Measurements from ENCODE around the gene NRXN3. TPM values are rescaled to one million over a fixed set of nuclear protein-coding genes. Genes with fewer than 3 reads are reported as not detected.

Gene NRXN3
- total RNA-seq, 1 donor from 2014 or later: 1.0 TPM

DNA sequence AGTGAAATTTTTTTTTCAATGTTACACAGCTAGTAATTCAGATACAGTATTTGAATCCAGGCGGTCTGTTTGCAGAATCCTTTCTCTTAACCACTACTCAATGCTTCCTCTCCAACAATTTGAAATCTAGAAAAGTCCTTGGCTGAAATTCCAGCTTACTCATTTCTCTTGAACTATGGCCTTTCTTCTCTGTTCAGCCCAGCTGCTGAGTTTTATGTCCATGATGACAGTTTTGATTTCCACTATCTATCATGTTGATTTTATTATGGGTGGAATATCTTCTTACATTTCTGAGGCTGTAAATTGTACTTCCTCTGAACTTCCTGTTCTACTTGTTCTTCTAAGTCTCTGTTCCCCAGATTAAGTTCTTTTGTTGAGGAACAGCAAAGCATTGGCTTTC, 1725.8 kb downstream of the NRXN3 start:
- no peak for DNase-seq
- intact Hi-C loops (cut with micrococcal nuclease): no loop called here
- peak; percentile 25 for ATAC-seq

DNA sequence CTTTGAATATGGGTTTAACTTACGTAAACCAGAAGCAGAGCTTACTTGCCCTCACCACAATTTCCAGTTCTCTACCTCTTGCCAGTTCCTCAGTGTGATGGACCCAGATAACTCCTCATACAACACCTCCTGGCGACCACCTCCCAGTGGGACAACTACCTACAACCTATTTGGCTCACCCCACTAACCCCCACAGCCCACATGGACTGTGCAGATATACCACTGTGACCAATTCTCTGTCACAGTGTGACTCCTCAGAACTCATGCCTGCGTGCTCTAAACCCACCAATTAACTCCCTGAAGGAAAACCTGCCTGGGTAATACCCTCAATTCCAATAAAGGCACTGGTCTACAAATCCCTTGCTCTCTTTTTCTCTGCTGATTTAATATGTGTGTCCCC, 1729.4 kb downstream of the NRXN3 start:
- ATAC-seq: no peak
- intact Hi-C loops (cut with micrococcal nuclease): no loop called here

DNA sequence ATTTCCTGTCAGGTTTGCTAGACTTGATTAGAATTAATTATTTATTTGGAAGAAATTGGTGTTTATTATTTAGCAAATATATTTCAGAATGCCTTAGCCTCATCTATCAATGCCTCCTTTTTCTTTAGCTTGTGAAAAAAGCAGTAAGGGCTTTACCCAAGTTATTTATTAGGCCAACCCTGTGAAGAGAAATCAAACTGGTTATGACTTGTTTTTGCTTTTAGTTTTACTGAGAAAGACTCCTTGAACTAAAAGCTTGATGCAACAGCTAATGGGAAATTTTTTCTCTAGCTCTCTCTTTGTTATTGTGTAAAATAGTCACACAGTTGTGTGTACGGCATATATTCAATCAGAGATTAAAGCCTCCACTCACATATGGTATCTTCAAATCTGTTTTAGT, 1734.3 kb downstream of the NRXN3 start:
- intact Hi-C loops (cut with micrococcal nuclease): no loop called here
- DNase-seq: no peak

More for the DNA sequence above, 1729.4 kb downstream of the NRXN3 start:
- DNase-seq: no peak

DNA sequence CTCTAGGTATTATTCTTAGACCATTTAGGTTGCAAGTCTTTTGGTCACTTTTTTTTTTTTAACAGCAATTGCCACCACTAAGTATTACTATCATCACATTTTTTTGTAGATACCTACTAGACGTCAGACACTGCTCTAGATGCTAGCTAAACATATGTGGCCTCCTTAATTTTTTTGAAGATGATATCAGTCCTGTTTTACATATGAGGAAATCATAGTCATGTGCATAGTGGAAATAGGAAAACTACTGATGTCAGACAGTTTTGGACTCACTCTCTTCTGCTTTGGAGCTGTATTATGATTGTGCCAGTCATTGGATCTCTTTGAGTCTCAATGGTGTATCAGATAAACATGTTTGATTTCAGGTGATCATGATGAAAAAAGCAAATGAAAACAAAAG, 1736.8 kb downstream of the NRXN3 start:
- intact Hi-C loops (cut with micrococcal nuclease): no loop called here
- ATAC-seq: no peak
- no peak for DNase-seq

More for the DNA sequence above, 1734.3 kb downstream of the NRXN3 start:
- ATAC-seq: no peak

DNA sequence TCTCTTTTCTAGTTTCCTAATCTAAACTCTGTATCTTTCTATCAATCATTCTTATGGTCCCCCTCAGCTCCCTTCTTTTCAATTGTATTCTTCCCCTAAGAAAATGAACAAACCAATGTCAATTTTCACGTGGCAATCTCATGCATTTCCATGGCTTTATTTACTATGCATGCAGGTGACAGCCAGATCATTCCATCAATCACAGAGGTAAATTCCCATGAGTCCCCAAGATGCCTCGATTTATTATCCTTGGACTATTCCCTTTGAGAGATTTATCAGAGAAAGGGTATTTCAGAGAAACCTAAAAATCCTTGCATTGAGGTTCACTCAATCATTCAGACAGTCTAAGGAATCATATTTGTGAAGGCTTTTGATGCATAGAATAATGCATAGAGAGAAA, 1739.9 kb downstream of the NRXN3 start:
- no peak for DNase-seq
- no peak for ATAC-seq
- intact Hi-C loops (cut with micrococcal nuclease): no loop called here

DNA sequence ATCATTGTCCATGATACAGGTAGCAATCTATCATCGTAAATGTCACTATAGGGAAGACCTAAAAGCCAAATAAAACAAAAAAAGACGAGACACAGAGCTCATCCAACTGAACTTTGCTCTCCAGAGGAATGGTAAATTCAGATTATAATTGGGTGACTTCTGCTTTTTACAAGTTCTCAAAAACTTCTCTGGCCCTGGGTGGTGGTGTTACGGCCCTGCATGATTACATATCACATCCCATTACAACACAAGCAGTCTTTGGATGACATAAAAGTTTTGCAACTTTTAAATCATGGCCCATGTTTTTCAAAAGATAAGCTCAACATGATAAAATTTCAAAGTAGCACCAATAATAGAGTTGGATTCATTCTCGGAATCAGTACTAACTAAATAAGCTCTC, 1741.6 kb downstream of the NRXN3 start:
- intact Hi-C loops (cut with micrococcal nuclease): no loop called here
- peak; percentile 47 for ATAC-seq
- no peak for DNase-seq

DNA sequence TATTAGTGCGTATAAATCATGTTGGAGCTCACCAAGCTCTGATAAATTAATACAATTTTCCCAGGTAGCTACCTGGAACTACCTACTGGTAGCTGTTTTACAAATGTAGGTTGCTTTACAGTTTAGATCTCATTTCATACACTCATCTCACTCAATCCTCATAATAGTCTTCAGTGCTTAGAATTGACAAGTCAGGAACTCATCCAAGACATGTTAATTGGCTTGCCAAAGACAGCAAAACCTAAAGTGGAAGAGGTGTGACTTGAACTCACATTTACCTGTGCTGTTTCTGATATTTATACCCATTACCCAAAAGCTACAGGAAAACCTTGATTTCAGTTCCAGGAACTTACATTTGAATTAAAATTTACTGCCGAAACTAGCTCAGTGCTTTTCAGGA, 1744.4 kb downstream of the NRXN3 start:
- ATAC-seq (no peak), DNase-seq (no peak)
- intact Hi-C loops (cut with micrococcal nuclease): no loop called here

DNA sequence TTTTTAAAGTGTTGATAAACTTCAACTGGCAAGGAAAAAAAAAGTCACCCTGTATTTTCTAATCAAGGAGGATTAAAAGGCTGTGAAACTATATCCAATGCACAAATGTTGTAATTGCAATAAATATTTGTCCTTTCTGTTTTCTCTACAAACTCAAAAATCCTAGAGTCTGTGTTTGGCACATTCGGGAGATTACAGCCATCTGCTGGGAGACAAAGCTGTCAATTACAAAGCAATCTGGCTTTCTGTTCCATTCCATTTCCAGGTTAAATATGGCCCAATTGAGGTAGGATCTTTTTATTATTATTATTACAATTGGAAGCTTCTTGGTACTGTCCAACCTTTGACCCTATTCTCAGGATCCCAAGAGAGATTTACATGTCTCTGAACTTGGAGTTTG, 1745.2 kb downstream of the NRXN3 start:
- no peak for ATAC-seq
- no peak for DNase-seq
- intact Hi-C loops (cut with micrococcal nuclease): no loop called here

DNA sequence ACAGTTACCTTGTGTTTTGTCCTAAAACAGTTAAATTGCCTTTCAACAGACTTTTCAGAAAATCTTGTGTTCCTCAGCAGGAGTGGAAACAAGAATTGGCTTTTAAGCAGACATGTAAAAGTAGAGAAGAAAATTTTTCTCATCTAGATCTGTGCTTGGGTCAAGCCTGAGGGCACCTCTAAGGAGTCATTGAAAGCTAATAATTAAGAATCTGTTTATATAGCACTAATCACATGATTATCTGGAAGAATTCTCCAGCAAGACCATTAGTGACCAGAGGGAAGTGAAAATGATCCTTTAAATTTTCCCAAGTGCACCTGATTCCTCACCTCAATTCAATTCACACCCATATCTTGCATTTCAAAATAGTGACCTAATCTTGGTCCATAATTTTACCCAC, 1746.1 kb downstream of the NRXN3 start:
- intact Hi-C loops (cut with micrococcal nuclease): no loop called here
- DNase-seq (no peak), ATAC-seq (no peak)

DNA sequence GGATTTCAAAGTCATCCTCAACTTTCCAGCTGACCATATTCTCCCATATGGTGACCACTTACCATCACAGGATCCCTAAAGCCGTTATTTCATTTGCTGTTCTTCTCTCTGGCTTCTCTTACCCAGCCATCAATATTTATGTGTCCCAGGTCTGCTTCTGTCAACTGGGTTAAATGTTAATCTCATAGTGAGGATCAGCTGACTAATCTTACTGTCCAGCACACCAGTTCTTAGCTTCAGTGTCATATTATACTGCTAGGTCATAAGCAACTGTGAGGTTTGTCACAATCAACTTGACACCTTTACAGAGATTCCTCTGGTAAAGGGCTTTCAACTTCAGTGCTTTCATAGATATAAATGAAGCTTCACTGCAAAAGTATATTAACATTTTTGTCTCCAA, 1746.7 kb downstream of the NRXN3 start:
- ATAC-seq: no peak
- DNase-seq: no peak
- intact Hi-C loops (cut with micrococcal nuclease): no loop called here

Measured in left ventricle myocardium superior (tissue), 1 donor.